Heart left ventricle (tissue), 13 donors: ENCODE results near the gene NTF3.

Experiments used
- CTCF ChIP-seq, 12 donors: fragments of 200-600 bp; sonication (generic) in 4 of 12; IDR thresholded peaks; one replicate each; pipeline versions ENCODE4 v1.5.0 to v1.8.0; 2018 to 2022; ENCODE audit warnings: antibody characterized with exemption in 12 of 12, mild to moderate bottlenecking in 5 of 12
- POLR2A ChIP-seq, 2 donors: fragments of 450-650 bp; IDR thresholded peaks; one replicate each; pipeline ENCODE4 v1.6.1; 2017; ENCODE audit warnings: antibody characterized with exemption in 2 of 2, mild to moderate bottlenecking in 2 of 2, moderate library complexity in 2 of 2
- donor health status: ischemic (EF 13 %, LVEDD 7.1; RV severe dilation, severe dysfunction).
- donor health status: DM: no; HTN: yes; CAD: no.
- donor health status: DM: no; HTN: no; CAD: no.
- donor health status: ischemic (EF 25% LVEDD 6.9; RV normal size, moderate dysfunction).
- donor health status: ischemic (EF 25% LVEDD 5.7; RV mildly dilated, moderate dysfunction).
- donor health status: ischemic (EF 35%, LVEDD 5.7; RV mildly dilated, moderate dysfunction).
- donor health status: nonischemic (EF 11% LVEDD 7.7; RV severe dilation, severe dysfunction).
- donor health status: DM: yes; HTN: yes; CAD: no.
- donor health status: PGD.
- donor health status: ischemic (EF 29% LVEDD 5.4; RV normal size, mild dysfunction).
- donor health status: nonischemic (EF 23%, LVEDD 6.1; RV moderate dilation, normal function).

DNA sequence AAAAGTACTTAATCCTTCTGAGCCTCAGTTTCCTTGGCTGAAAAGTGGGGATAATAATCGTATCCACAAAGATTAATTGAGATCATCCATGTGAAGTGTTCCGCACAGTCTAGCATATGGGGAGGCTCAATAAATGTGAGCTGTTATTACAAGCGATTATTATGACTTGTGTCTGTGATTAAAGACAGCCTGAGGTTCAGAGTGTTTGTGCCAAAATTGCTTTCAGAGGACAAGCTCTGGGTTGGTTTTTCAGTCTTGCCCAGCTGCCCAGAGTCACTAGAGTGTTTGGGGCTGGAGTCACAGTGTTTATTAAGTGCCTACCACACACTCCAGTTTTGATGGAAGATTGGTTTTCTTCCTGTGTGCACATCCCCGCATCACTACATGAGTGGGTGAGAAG is 53.5 kb downstream of the NTF3 start:
- TF ChIP-seq CTCF (IDR thresholded peaks at IDR 0.05) (no peak), POLR2A (IDR thresholded peaks at IDR 0.05) (no peak)
